ENCODE data around the gene MT1G. TPM values are rescaled to one million over a fixed set of nuclear protein-coding genes. Genes with fewer than 3 reads are reported as not detected.

Gene MT1G
- total RNA-seq, 4 donors from 2014 or later = 21.0 to 1,835 (median 81.0) TPM

DNA sequence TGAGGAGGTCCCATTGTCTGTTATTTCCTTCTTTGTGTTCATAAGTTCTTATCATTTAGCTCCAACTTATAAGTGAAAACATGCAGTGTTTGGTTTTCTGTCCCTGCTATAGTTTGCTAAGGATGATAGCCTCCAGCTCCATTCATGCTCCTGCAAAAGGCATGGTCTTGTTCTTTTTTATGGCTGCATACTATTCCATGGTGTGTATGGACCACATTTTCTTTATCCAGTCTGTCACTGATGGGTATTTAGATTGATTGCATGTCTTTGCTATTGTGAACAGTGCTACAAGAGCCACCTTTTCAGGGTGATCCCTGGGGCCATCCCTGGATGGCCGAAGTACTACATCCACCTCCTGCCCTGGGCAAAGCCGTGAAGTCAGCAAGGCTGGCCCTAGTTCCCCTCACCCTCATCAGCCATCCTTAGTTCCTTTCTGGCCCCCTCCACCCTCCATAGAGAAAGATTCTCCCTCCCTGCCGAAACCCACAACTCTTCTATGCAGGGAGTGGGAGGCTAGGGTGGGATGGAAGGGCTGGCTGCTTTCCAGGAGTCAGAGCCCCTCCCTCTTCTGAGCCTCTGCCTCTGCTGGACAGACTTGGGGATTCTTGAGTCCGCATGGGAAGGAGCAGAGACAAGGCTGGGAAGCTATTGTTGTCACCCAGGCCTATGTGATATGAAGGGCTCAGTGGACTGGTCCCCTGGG, 22.7 kb upstream of the MT1G start:
- WGBS, 2 donors (ENCODE audit: low coverage in 1 of 2) = 81 to 100% methylated on average over 1 to 4 of the region's 4 CpGs
- DNase-seq = no peak
- Histone ChIP-seq H3K36me3 (no peaks in the 10 kb centered on the region), H3K4me1 (no peaks in the 10 kb centered on the region), H3K27ac (no peak overlapping the region), H3K27me3 (no peaks in the 10 kb centered on the region), H3K9me3 (no peaks in the 10 kb centered on the region), H3K4me3 (no peak overlapping the region)
- in situ Hi-C loops (cut with MboI; ENCODE audit: low pct_ligation_motif_present in 1 of 4, low pct_unique_long_range_greater_than_20kb in 1 of 4, low sequenced_read_pairs in 3 of 4) (no loop called here), intact Hi-C loops (cut with DNase I; ENCODE audit: low total_unique reads) (no loop called here)
- TF ChIP-seq POLR2AphosphoS5 (IDR thresholded peaks at IDR 0.05) = no peak
- no peak for TF ChIP-seq POLR2A (IDR thresholded peaks at IDR 0.05)
- TF ChIP-seq, protein P1, sequence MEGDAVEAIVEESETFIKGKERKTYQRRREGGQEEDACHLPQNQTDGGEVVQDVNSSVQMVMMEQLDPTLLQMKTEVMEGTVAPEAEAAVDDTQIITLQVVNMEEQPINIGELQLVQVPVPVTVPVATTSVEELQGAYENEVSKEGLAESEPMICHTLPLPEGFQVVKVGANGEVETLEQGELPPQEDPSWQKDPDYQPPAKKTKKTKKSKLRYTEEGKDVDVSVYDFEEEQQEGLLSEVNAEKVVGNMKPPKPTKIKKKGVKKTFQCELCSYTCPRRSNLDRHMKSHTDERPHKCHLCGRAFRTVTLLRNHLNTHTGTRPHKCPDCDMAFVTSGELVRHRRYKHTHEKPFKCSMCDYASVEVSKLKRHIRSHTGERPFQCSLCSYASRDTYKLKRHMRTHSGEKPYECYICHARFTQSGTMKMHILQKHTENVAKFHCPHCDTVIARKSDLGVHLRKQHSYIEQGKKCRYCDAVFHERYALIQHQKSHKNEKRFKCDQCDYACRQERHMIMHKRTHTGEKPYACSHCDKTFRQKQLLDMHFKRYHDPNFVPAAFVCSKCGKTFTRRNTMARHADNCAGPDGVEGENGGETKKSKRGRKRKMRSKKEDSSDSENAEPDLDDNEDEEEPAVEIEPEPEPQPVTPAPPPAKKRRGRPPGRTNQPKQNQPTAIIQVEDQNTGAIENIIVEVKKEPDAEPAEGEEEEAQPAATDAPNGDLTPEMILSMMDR (IDR thresholded peaks at IDR 0.05) = no peak
- no peak for TF ChIP-seq EP300 (IDR thresholded peaks at IDR 0.05; ENCODE audit: low read depth)

DNA sequence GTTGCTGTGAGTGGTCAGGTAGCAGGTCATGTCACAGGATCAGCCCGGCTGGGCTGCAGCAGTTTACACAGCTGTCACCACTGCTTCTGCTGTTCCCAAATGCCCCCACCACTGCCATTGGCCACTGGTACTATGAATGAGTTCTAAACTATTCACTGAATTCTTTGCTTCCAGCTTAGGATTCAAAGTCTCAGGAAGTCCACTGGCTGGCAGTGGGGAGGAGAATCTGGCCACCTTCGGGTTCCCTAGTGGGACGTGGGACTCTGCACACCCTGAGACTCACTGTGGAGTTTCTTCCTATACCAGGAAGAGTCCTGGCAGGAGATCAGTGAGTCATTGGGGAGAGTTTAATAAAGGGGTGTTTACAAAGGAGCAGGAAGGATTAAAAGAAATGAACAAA, 21.3 kb upstream of the MT1G start:
- 83 to 93% methylated on average over 2 to 3 of the region's 3 CpGs for WGBS, 2 donors (ENCODE audit: low coverage in 1 of 2)
- H3K27ac ChIP-seq = no peak overlapping the region
- intact Hi-C loops (cut with DNase I; ENCODE audit: low total_unique reads) (no loop called here), in situ Hi-C loops (cut with MboI; ENCODE audit: low pct_ligation_motif_present in 1 of 4, low pct_unique_long_range_greater_than_20kb in 1 of 4, low sequenced_read_pairs in 3 of 4) (no loop called here)
- DNase-seq = no peak
- no peaks in the 10 kb centered on the region for H3K36me3 ChIP-seq
- no peaks in the 10 kb centered on the region for H3K27me3 ChIP-seq
- TF ChIP-seq, protein P1 (IDR thresholded peaks at IDR 0.05) = no peak
- no peak for TF ChIP-seq POLR2A (IDR thresholded peaks at IDR 0.05)
- TF ChIP-seq EP300 (IDR thresholded peaks at IDR 0.05; ENCODE audit: low read depth) = no peak
- no peak for TF ChIP-seq POLR2AphosphoS5 (IDR thresholded peaks at IDR 0.05)
- no peaks in the 10 kb centered on the region for H3K4me1 ChIP-seq
- H3K4me3 ChIP-seq = no peak overlapping the region
- no peaks in the 10 kb centered on the region for H3K9me3 ChIP-seq

DNA sequence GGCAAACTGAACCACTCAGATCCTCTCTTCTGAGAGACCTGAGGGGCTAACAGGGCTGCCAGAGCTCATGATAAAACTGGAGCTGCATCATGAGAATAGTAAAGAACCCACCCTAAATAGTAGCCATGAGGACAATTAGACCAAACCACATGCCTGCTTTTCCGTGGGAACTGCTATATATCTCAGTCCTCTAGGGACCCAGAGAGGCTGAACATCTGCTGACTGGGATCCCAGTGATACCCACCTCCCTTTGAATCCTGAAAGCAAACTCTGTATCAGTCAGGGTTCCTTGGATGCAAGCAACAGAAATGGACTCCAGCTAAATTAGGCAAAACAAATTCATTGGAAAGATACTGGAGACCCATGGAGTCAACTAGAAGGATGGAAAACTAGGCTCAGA, 20.9 kb upstream of the MT1G start:
- 70% methylated on average over 1 of the region's 1 CpG; no CpG with 5 or more reads in 1 of the 2 donors for WGBS, 2 donors (ENCODE audit: low coverage in 1 of 2)
- TF ChIP-seq EP300 (IDR thresholded peaks at IDR 0.05; ENCODE audit: low read depth) (no peak), POLR2AphosphoS5 (IDR thresholded peaks at IDR 0.05) (no peak), POLR2A (IDR thresholded peaks at IDR 0.05) (no peak)
- TF ChIP-seq, protein P1 (IDR thresholded peaks at IDR 0.05) = no peak

DNA sequence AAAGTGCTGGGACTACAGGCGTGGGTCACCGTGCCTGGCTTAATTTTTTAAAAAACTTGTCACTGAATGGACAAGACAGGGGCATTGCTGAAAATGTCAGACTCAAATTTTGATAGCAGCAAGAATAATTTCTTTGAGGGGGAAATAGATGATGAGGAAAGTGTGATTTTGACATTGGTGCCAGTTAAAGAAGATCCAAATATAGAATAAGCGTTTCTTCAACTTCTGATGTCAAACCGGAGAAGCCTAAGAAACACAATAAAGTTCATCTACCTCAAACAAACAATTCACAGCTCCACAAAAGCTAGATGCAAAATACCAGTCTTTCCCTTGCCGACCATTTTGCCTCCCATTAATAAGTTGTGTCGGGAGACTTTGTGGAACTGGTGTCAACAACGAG, 18.9 kb upstream of the MT1G start:
- whole genome bisulfite sequencing, 2 donors (ENCODE audit: low coverage in 1 of 2) = 89 to 91% methylated on average over 4 to 7 of the region's 7 CpGs
- Histone ChIP-seq H3K9me3 (no peaks in the 10 kb centered on the region), H3K4me3 (no peak overlapping the region), H3K27me3 (no peaks in the 10 kb centered on the region), H3K4me1 (peaks cover 3 to 15% (median 11%) of the 10 kb centered on the region in 4 donors), H3K36me3 (no peaks in the 10 kb centered on the region), H3K27ac (no peak overlapping the region)
- TF ChIP-seq POLR2A (IDR thresholded peaks at IDR 0.05) (no peak), POLR2AphosphoS5 (IDR thresholded peaks at IDR 0.05) (no peak), EP300 (IDR thresholded peaks at IDR 0.05; ENCODE audit: low read depth) (no peak)
- TF ChIP-seq, protein P1 (IDR thresholded peaks at IDR 0.05) = no peak
- in situ Hi-C loops (cut with MboI; ENCODE audit: low pct_ligation_motif_present in 1 of 4, low pct_unique_long_range_greater_than_20kb in 1 of 4, low sequenced_read_pairs in 3 of 4) = no loop called here
- intact Hi-C loops (cut with DNase I; ENCODE audit: low total_unique reads) = no loop called here
- DNase-seq = no peak

More for the DNA sequence above, 20.9 kb upstream of the MT1G start:
- Histone ChIP-seq H3K4me3 (no peak overlapping the region), H3K27ac (no peak overlapping the region), H3K9me3 (no peaks in the 10 kb centered on the region), H3K27me3 (no peaks in the 10 kb centered on the region), H3K4me1 (peaks cover 0 to 2% (median under 1%) of the 10 kb centered on the region in 4 donors), H3K36me3 (no peaks in the 10 kb centered on the region)
- no peak for DNase-seq
- intact Hi-C loops (cut with DNase I; ENCODE audit: low total_unique reads) (no loop called here), in situ Hi-C loops (cut with MboI; ENCODE audit: low pct_ligation_motif_present in 1 of 4, low pct_unique_long_range_greater_than_20kb in 1 of 4, low sequenced_read_pairs in 3 of 4) (no loop called here)
